K562 (cell line): ENCODE data around the gene FAM117B. TPM values are rescaled to one million over a fixed set of nuclear protein-coding genes. Genes with fewer than 3 reads are reported as not detected.

Source experiments
- ATAC-seq: fragments of 200-7000 bp; cut with Tn5 transposase; 3 replicates; pipeline ENCODE4 v1.9.1; 2020; ENCODE audit warnings: moderate library complexity
- BruUV-seq: library from RNA; stranded (reverse); fragments of 400-500 nt; replicated peaks from 2 replicates; lab custom pipeline; 2021; lab: Mats Ljungman, UMichigan
- CTCF ChIA-PET: fragments of 300-600 bp; formaldehyde crosslinking; extraction: SDS; loops from one replicate; lab custom pipeline; 2021; ENCODE audit warnings: low intra/inter-chr PET ratio; lab: Yijun Ruan, JAX
- POLR2A ChIA-PET: fragments of 300-600, 350-650 bp; sonication (Branson Sonifier 250); formaldehyde crosslinking; extraction: SDS; loops from one replicate; lab custom pipeline; 2021; ENCODE audit warnings: antibody characterized with exemption, inconsistent platforms; lab: Yijun Ruan, JAX
- DNase-seq, 4 experiments: peaks; one replicate each; pipeline versions ENCODE4 v3.0.0 to v3.0.0-alpha.2; 2011 to 2018; ENCODE audit warnings: low spot score in 3 of 4, mixed read lengths in 3 of 4; ENCODE audit errors: extremely low read depth in 1 of 4
- FAIRE-seq: peaks from 2 replicates; lab custom pipeline; 2011; peaks lifted over from hg19 to GRCh38; lab: Jason Lieb, UNC
- H2AFZ ChIP-seq: 2 replicates; pipeline ENCODE4 v1.6.0; 2011; ENCODE audit warnings: low read depth, low read length, control low read depth, inconsistent platforms
- H3K27ac ChIP-seq: fragments of 200-600 bp; 3 replicates; pipeline ENCODE4 v1.8.0; 2011; ENCODE audit warnings: low read depth, mild to moderate bottlenecking, control low read depth, inconsistent platforms, low read length, moderate library complexity, mixed read lengths; ENCODE audit errors: extremely low read depth
- H3K27me3 ChIP-seq, 2 experiments: fragments of 300-600 bp in 1 of 2; 2 replicates in 1 of 2; 3 replicates in 1 of 2; pipeline versions ENCODE4 v1.6.0 to v1.8.0; 2011; ENCODE audit warnings: inconsistent platforms in 2 of 2, low read length in 2 of 2, mild to moderate bottlenecking in 1 of 2, mixed read lengths in 1 of 2, moderate library complexity in 1 of 2; ENCODE audit not compliant: control insufficient read depth in 2 of 2, insufficient read depth in 2 of 2
- H3K36me3 ChIP-seq: fragments of 300-600 bp; 3 replicates; pipeline ENCODE4 v1.8.0; 2011; ENCODE audit warnings: mild to moderate bottlenecking, low read length, inconsistent platforms; ENCODE audit not compliant: control insufficient read depth, insufficient read depth
- H3K4me1 ChIP-seq, 2 experiments: fragments of 200-600 bp in 1 of 2; replicated peaks in 1 of 2; 2 replicates in 1 of 2; 3 replicates in 1 of 2; pipeline versions ENCODE4 v1.5.1 to v1.8.0; 2011; ENCODE audit warnings: inconsistent platforms in 2 of 2, low read length in 2 of 2, mild to moderate bottlenecking in 1 of 2, mixed read lengths in 1 of 2, moderate library complexity in 1 of 2; ENCODE audit not compliant: control insufficient read depth in 2 of 2, insufficient read depth in 2 of 2
- H3K4me2 ChIP-seq: 2 replicates; pipeline ENCODE4 v1.6.1; 2011; ENCODE audit warnings: low read length, control low read depth, inconsistent platforms, mixed read lengths; ENCODE audit not compliant: insufficient read depth
- H3K4me3 ChIP-seq: fragments of 200-600 bp; sonication (generic), shearing (Covaris generic); 2 replicates; pipeline ENCODE4 v1.5.1; 2016; ENCODE audit warnings: control low read depth, inconsistent platforms
- H3K79me2 ChIP-seq: fragments of 200-600 bp; 3 replicates; pipeline ENCODE4 v1.8.0; 2011; ENCODE audit warnings: low read length, inconsistent platforms; ENCODE audit not compliant: control insufficient read depth, insufficient read depth
- H3K9ac ChIP-seq, 2 experiments: 2 replicates each; pipeline versions ENCODE4 v1.6.0 to v1.6.1; 2011; ENCODE audit warnings: low read depth in 2 of 2, low read length in 2 of 2, control low read depth in 1 of 2, inconsistent platforms in 1 of 2, mild to moderate bottlenecking in 1 of 2, mixed read lengths in 1 of 2; ENCODE audit not compliant: insufficient read depth in 1 of 2
- H3K9me1 ChIP-seq: one replicate; pipeline ENCODE4 v1.6.0; 2011; ENCODE audit warnings: inconsistent platforms, mild to moderate bottlenecking, low read length, moderate library complexity; ENCODE audit not compliant: control insufficient read depth, insufficient read depth
- H3K9me3 ChIP-seq: replicated peaks from 2 replicates; pipeline ENCODE4 v1.5.1; 2011; ENCODE audit warnings: low read depth, low read length, inconsistent platforms; ENCODE audit not compliant: control insufficient read depth, insufficient read depth
- H4K20me1 ChIP-seq: replicated peaks from 2 replicates; pipeline ENCODE4 v1.6.1; 2011; ENCODE audit warnings: low read length, inconsistent platforms, mixed read lengths; ENCODE audit not compliant: control insufficient read depth, insufficient read depth
- C11orf30 ChIP-seq: fragments of 450-650 bp; IDR thresholded peaks from 2 replicates; pipeline ENCODE4 v1.6.1; 2016; ENCODE audit warnings: low read depth, mild to moderate bottlenecking
- MAFG ChIP-seq: fragments of 450-650 bp; conservative IDR thresholded peaks from 2 replicates; pipeline ENCODE4 v1.6.1; 2016; ENCODE audit warnings: missing genetic modification characterization, missing compliant biosample characterization
- POU5F1 ChIP-seq: fragments of 150-350 bp; IDR thresholded peaks from 2 replicates; pipeline ENCODE4 v1.6.1; 2014; ENCODE audit warnings: borderline replicate concordance, low read length, low read depth, mild to moderate bottlenecking; ENCODE audit not compliant: partially characterized antibody
- ZNF316 ChIP-seq: fragments of 450-650 bp; IDR thresholded peaks from 2 replicates; pipeline ENCODE4 v1.6.1; 2016
- in situ Hi-C: fragments of 300-500 bp; cut with MboI; formaldehyde crosslinking; loops from 4 replicates; pipeline ENCODE4 v1.15.0; 2018; ENCODE audit warnings: inconsistent platforms, mixed read lengths
- intact Hi-C: fragments of 100-400 bp; cut with micrococcal nuclease; formaldehyde crosslinking; loops from 2 replicates; pipeline ENCODE4 v1.14.2; 2022
- polyA plus RNA-seq, 8 experiments: library from polyadenylated mRNA; depleted of rRNA in 4 of 8; stranded (reverse) in 5 of 8; unstranded in 3 of 8; fragments of >200 nt; fragmentation: Nextera tagmentation in 2 of 8; fragmentation: Illumina TruSeq in 1 of 8; extraction: Ambion mirVana in 2 of 8; extraction: Trizol in 1 of 8; gene quantifications; 2 replicates each; pipeline versions ENCODE4 v1.2.1 to v1.2.3, GENCODE V29; 2011 to 2014; ENCODE audit warnings: inconsistent platforms in 1 of 8, missing spikeins in 1 of 8
- total RNA-seq, 7 experiments: library from RNA; depleted of rRNA in 6 of 7; stranded (reverse); fragments of >200 nt in 6 of 7; fragmentation: Illumina TruSeq in 2 of 7; extraction: Trizol in 2 of 7; gene quantifications; 2 replicates each; pipeline versions ENCODE4 v1.2.1 to v1.2.3, GENCODE V29; 2011 to 2021; ENCODE audit warnings: low replicate concordance in 1 of 7
- TF ChIP-seq, protein P1 (sequence below): fragments of 450-650 bp; IDR thresholded peaks from 2 replicates; pipeline ENCODE4 v1.6.1; 2016; ENCODE audit warnings: low read depth, mild to moderate bottlenecking, moderate library complexity
- TF ChIP-seq, protein P2 (sequence below): IDR thresholded peaks from 2 replicates; pipeline ENCODE4 v1.6.1; 2011; ENCODE audit not compliant: insufficient read length; ENCODE audit errors: extremely low read depth

Gene FAM117B
- total and polyA plus RNA-seq, 9 of the 15 experiments (the other 6 are each of a cell fraction or from before 2014, with no cell fraction given), result 1.6 to 5.2 (median 2.6) TPM

DNA sequence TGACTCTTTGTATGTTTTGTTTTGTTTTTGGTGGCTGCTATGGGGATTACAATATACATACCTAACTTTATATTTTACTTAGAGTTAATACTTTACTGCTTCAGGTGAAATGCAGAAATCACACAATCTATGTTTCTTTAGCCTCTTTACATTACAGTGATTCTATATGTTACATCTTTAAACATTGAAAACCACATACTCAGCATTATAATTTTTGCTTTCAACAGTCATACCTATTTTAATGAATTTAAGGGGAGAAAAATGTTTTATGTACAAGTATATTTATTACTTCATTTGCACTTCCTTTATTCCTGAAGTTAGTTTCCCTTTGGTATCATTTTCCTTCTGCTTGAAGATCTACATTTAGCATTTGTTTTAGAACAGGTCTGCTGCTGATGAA lies 23.1 kb downstream of the FAM117B start:
- FAIRE-seq, result no peak
- POLR2A ChIA-PET, result no interaction called here

More for the DNA sequence above, 23.1 kb downstream of the FAM117B start:
- Histone ChIP-seq H3K79me2 (peaks cover 16% of the 10 kb centered on the region; the same call in 1 of the 3 replicates), H3K27me3 (no peaks in the 10 kb centered on the region), H3K4me1 (peaks cover 0 to 2% of the 10 kb centered on the region in 2 experiments; a peak in 2 of 5 replicates), H4K20me1 (no peaks in the 10 kb centered on the region), H3K9me3 (no peaks in the 10 kb centered on the region), H2AFZ (no peak overlapping the region), H3K4me2 (no peak overlapping the region), H3K4me3 (no peak overlapping the region), H3K9me1 (no peaks in the 10 kb centered on the region), H3K9ac (no peak overlapping the region), H3K27ac (no peak overlapping the region)
- BruUV-seq, result no TSS peak
- in situ Hi-C loops, result no loop called here
- DNase-seq, result no peak
- intact Hi-C loops, result no loop called here
- no peak for ATAC-seq
- TF ChIP-seq ZNF316 (peak; percentile 87), MAFG (tag) (peak; percentile 26; the same call in 1 of the 2 replicates), C11orf30 (peak; percentile 55; the same call in 1 of the 2 replicates), POU5F1 (no peak)
- TF ChIP-seq, protein P1, sequence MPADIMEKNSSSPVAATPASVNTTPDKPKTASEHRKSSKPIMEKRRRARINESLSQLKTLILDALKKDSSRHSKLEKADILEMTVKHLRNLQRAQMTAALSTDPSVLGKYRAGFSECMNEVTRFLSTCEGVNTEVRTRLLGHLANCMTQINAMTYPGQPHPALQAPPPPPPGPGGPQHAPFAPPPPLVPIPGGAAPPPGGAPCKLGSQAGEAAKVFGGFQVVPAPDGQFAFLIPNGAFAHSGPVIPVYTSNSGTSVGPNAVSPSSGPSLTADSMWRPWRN, result no peak
- TF ChIP-seq, protein P2, sequence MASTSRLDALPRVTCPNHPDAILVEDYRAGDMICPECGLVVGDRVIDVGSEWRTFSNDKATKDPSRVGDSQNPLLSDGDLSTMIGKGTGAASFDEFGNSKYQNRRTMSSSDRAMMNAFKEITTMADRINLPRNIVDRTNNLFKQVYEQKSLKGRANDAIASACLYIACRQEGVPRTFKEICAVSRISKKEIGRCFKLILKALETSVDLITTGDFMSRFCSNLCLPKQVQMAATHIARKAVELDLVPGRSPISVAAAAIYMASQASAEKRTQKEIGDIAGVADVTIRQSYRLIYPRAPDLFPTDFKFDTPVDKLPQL, result no peak
- TF ChIP-seq, all 486 proteins: peak for 3
- CTCF ChIA-PET, result no interaction called here
- no peaks in the 10 kb centered on the region for H3K36me3 ChIP-seq
